ENCODE data around the gene ZC3H12D. TPM values are rescaled to one million over a fixed set of nuclear protein-coding genes. Genes with fewer than 3 reads are reported as not detected.

ZC3H12D gene
- total RNA-seq, 4 donors from 2014 or later = 0.23 to 4.7 (median 0.46) TPM

- no peaks in the 10 kb centered on the region for H3K9me3 ChIP-seq
- TF ChIP-seq POLR2AphosphoS5 (IDR thresholded peaks at IDR 0.05) (no peak), EP300 (IDR thresholded peaks at IDR 0.05) (no peak), POLR2A (IDR thresholded peaks at IDR 0.05) (no peak)
- TF ChIP-seq, protein P1, sequence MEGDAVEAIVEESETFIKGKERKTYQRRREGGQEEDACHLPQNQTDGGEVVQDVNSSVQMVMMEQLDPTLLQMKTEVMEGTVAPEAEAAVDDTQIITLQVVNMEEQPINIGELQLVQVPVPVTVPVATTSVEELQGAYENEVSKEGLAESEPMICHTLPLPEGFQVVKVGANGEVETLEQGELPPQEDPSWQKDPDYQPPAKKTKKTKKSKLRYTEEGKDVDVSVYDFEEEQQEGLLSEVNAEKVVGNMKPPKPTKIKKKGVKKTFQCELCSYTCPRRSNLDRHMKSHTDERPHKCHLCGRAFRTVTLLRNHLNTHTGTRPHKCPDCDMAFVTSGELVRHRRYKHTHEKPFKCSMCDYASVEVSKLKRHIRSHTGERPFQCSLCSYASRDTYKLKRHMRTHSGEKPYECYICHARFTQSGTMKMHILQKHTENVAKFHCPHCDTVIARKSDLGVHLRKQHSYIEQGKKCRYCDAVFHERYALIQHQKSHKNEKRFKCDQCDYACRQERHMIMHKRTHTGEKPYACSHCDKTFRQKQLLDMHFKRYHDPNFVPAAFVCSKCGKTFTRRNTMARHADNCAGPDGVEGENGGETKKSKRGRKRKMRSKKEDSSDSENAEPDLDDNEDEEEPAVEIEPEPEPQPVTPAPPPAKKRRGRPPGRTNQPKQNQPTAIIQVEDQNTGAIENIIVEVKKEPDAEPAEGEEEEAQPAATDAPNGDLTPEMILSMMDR (IDR thresholded peaks at IDR 0.05) = no peak
- no peak overlapping the region for H3K4me3 ChIP-seq
- no peaks in the 10 kb centered on the region for H3K36me3 ChIP-seq
- 84% methylated on average over 3 of the region's 3 CpGs for WGBS
- no peak overlapping the region for H3K27ac ChIP-seq
- H3K27me3 ChIP-seq = peaks cover 6% of the 10 kb centered on the region
- no peak for DNase-seq (ENCODE audit: low spot score in 2 of 2)
- H3K4me1 ChIP-seq = peaks cover 5% of the 10 kb centered on the region
Measured at GRCh38 chr6:149437212-149437611, 47.6 kb downstream of the ZC3H12D start.

GRCh38 chr6:149436647-149437046 lies 48.2 kb downstream of the ZC3H12D start:
- peak in 1 of 2 donors; percentile 59 for DNase-seq (ENCODE audit: low spot score in 2 of 2)
- H3K4me3 ChIP-seq = no peak overlapping the region
- H3K27ac ChIP-seq = no peak overlapping the region
- peaks cover 9% of the 10 kb centered on the region for H3K4me1 ChIP-seq
- H3K36me3 ChIP-seq = no peaks in the 10 kb centered on the region
- H3K27me3 ChIP-seq = peaks cover 6% of the 10 kb centered on the region
- no peaks in the 10 kb centered on the region for H3K9me3 ChIP-seq
- no peak for TF ChIP-seq POLR2A (IDR thresholded peaks at IDR 0.05)
- no peak for TF ChIP-seq EP300 (IDR thresholded peaks at IDR 0.05)
- TF ChIP-seq, protein P1 (IDR thresholded peaks at IDR 0.05) = no peak
- TF ChIP-seq POLR2AphosphoS5 (IDR thresholded peaks at IDR 0.05) = no peak
- WGBS = 93% methylated on average over 11 of the region's 12 CpGs

GRCh38 chr6:149435919-149436586 lies 48.8 kb downstream of the ZC3H12D start:
- Histone ChIP-seq H3K27me3 (peaks cover 5% of the 10 kb centered on the region), H3K27ac (no peak overlapping the region), H3K9me3 (no peaks in the 10 kb centered on the region), H3K36me3 (no peaks in the 10 kb centered on the region), H3K4me1 (peaks cover 9% of the 10 kb centered on the region), H3K4me3 (no peak overlapping the region)
- 91% methylated on average over 11 of the region's 13 CpGs for WGBS
- peak in 1 of 2 donors; percentile 63 for DNase-seq (ENCODE audit: low spot score in 2 of 2)
- no peak for TF ChIP-seq EP300 (IDR thresholded peaks at IDR 0.05)
- TF ChIP-seq, protein P1 (IDR thresholded peaks at IDR 0.05) = no peak
- no peak for TF ChIP-seq POLR2AphosphoS5 (IDR thresholded peaks at IDR 0.05)
- no peak for TF ChIP-seq POLR2A (IDR thresholded peaks at IDR 0.05)

DNA sequence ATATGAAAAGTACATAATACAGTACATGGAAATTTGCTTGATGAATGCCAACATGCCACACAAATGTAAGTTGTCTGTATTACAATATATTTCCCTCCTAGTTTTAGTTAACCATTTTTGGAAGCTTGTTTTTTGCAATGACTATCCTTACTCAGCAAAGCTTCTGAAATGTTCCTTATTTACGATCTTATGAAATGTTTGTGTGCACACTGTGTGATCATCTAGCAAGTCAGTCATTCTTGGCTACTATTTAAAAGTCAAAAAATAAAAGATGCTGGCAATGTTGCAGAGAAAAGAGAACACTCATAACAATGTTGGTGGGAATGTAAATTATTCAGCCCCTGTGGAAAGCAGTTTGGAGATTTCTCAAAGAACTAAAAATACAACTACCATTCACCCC lies 50.9 kb downstream of the ZC3H12D start:
- Histone ChIP-seq H3K36me3 (no peaks in the 10 kb centered on the region), H3K27ac (no peak overlapping the region), H3K4me3 (no peak overlapping the region), H3K27me3 (no peaks in the 10 kb centered on the region), H3K4me1 (peaks cover 9% of the 10 kb centered on the region), H3K9me3 (no peaks in the 10 kb centered on the region)
- 34% methylated on average over 1 of the region's 1 CpG for WGBS
- TF ChIP-seq EP300 (IDR thresholded peaks at IDR 0.05) = no peak
- TF ChIP-seq, protein P1 (IDR thresholded peaks at IDR 0.05) = no peak
- DNase-seq (ENCODE audit: low spot score in 2 of 2) = no peak

DNA sequence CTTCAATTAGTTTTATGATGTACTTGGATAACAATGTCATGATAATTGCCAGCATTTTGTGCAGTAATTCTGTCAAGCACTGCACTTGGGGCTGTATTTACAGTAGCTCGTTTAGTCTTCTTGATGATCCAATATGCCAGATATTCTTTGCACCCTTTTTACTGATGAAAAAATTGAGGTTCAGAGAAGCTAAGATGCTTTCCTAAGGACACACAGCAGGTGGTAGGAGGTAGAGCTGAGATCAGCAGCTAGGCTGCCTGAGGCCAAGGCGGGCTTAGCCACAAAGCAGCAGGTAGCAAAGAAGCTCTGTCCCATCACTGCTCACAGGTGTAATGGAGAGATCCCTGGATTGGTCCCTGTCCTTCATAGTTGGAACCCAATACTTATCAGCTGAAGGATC lies 51.4 kb downstream of the ZC3H12D start:
- Histone ChIP-seq H3K27ac (no peak overlapping the region), H3K4me1 (peaks cover 9% of the 10 kb centered on the region), H3K27me3 (no peaks in the 10 kb centered on the region), H3K9me3 (no peaks in the 10 kb centered on the region), H3K36me3 (no peaks in the 10 kb centered on the region), H3K4me3 (no peak overlapping the region)
- WGBS = 80% methylated on average over 2 of the region's 2 CpGs
- TF ChIP-seq, protein P1 (IDR thresholded peaks at IDR 0.05) = no peak
- TF ChIP-seq EP300 (IDR thresholded peaks at IDR 0.05) = no peak
- DNase-seq (ENCODE audit: low spot score in 2 of 2) = no peak
